Bronchial epithelial cell (primary cell): ENCODE results near the gene PPP1CA. TPM values are rescaled to one million over a fixed set of nuclear protein-coding genes. Genes with fewer than 3 reads are reported as not detected.

Experiments used
- DNase-seq: peaks from one replicate; pipeline ENCODE4 v3.0.0-alpha.2; 2010; ENCODE audit warnings: low read depth
- FAIRE-seq: peaks from 2 replicates; lab custom pipeline; 2011; peaks lifted over from hg19 to GRCh38; lab: Jason Lieb, UNC
- H3K27me3 ChIP-seq: 2 replicates; pipeline ENCODE4 v1.5.1; 2011; ENCODE audit warnings: low read length; ENCODE audit not compliant: control insufficient read depth, insufficient read depth
- H3K36me3 ChIP-seq: 2 replicates; pipeline ENCODE4 v1.5.1; 2011; ENCODE audit warnings: low read length; ENCODE audit not compliant: control insufficient read depth, insufficient read depth
- H3K4me3 ChIP-seq: 2 replicates; pipeline ENCODE4 v1.5.1; 2011; ENCODE audit warnings: mild to moderate bottlenecking, low read depth, low read length, control low read depth
- CTCF ChIP-seq: IDR thresholded peaks from 2 replicates; pipeline ENCODE4 v1.5.1; 2011; ENCODE audit warnings: mild to moderate bottlenecking, moderate library complexity, low read length, control low read depth, inconsistent platforms; ENCODE audit not compliant: insufficient read depth, severe bottlenecking
- total RNA-seq: library from RNA; depleted of rRNA; stranded (reverse); fragments of >200 nt; gene quantifications from 2 replicates; pipeline ENCODE4 v1.2.1, GENCODE V29; 2014

PPP1CA gene
- total RNA-seq, 1 donor from 2014 or later, result 209 TPM

DNA sequence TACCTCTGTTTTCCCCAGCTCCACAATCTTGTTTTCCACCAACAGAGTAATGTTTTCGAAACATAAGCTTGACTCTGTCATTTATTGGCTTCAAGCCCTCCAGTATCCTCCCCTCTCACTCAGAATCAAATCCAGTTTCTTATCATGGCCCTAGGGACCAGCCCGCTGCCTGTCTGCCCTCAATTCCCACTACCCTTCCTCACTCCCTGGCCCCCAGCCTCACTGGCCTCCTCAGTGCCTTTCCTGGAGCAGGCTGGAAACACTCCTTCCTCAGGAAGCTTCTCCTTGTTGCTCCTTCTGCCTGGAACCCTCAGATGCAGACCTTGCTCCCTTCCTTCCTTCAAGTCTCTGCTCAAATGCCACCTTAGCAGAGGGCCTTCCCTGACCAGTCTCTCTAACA lies 52.2 kb downstream of the PPP1CA start:
- FAIRE-seq, result no peak
- Histone ChIP-seq H3K36me3 (peaks cover 5% of the 10 kb centered on the region), H3K27me3 (no peaks in the 10 kb centered on the region), H3K4me3 (no peak overlapping the region)
- TF ChIP-seq CTCF, result no peak
- no peak for DNase-seq

- Histone ChIP-seq H3K27me3 (no peaks in the 10 kb centered on the region), H3K36me3 (peaks cover 5% of the 10 kb centered on the region), H3K4me3 (no peak overlapping the region)
- no peak for TF ChIP-seq CTCF
- no peak for FAIRE-seq
- DNase-seq, result no peak
These were observed 52.6 kb downstream of the PPP1CA start for GRCh38 chr11:67349036-67349435.

Other genes with a start within 250 kb of the PPP1CA start
- 55.0 and 77.4 TPM in 2 replicates for gene GRK2, start 135.4 kb downstream of the PPP1CA start, total RNA-seq
- 22.4 and 42.8 TPM in 2 replicates for gene ANKRD13D, start 112.6 kb downstream of the PPP1CA start, total RNA-seq
- 32.0 and 35.0 TPM in 2 replicates for gene SSH3, start 98.3 kb downstream of the PPP1CA start, total RNA-seq
- 45.8 and 83.1 TPM in 2 replicates for gene POLD4, start 48.3 kb downstream of the PPP1CA start, total RNA-seq
- gene CLCF1, start 28.3 kb downstream of the PPP1CA start, total RNA-seq, result 1.8 and 2.3 TPM in 2 replicates
- gene RAD9A, start 9.9 kb downstream of the PPP1CA start, total RNA-seq, result 8.7 and 10.8 TPM in 2 replicates
- not detected in 2 replicates for gene TBC1D10C, start 2.2 kb upstream of the PPP1CA start, total RNA-seq
- under 0.01 TPM in 1 of 2 replicates, not detected in the other for gene CARNS1, start 13.8 kb upstream of the PPP1CA start, total RNA-seq
- 62.9 and 98.6 TPM in 2 replicates for gene RPS6KB2, start 26.6 kb upstream of the PPP1CA start, total RNA-seq
- gene PTPRCAP, start 35.8 kb upstream of the PPP1CA start, total RNA-seq, result 0.26 and 0.51 TPM in 2 replicates
- 105 and 133 TPM in 2 replicates for gene CORO1B, start 41.6 kb upstream of the PPP1CA start, total RNA-seq
- gene GPR152, start 50.9 kb upstream of the PPP1CA start, total RNA-seq, result not detected in 2 replicates
- gene CABP4, start 53.5 kb upstream of the PPP1CA start, total RNA-seq, result not detected in 2 replicates
- gene TMEM134, start 67.4 kb upstream of the PPP1CA start, total RNA-seq, result 38.2 and 48.9 TPM in 2 replicates
- 51.6 and 85.3 TPM in 2 replicates for gene AIP, start 81.2 kb upstream of the PPP1CA start, total RNA-seq
- gene PITPNM1, start 103.5 kb upstream of the PPP1CA start, total RNA-seq, result 17.4 and 23.7 TPM in 2 replicates
- 19.0 and 21.6 TPM in 2 replicates for gene CDK2AP2, start 106.3 kb upstream of the PPP1CA start, total RNA-seq
- gene CABP2, start 121.6 kb upstream of the PPP1CA start, total RNA-seq, result not detected in 2 replicates
- gene GSTP1, start 182.0 kb upstream of the PPP1CA start, total RNA-seq, result 1,931 and 3,840 TPM in 2 replicates
- gene NDUFV1, start 205.1 kb upstream of the PPP1CA start, total RNA-seq, result 242 and 252 TPM in 2 replicates
- gene NUDT8, start 228.1 kb upstream of the PPP1CA start, total RNA-seq, result 14.2 and 22.3 TPM in 2 replicates
- not detected in 2 replicates for gene TBX10, start 237.9 kb upstream of the PPP1CA start, total RNA-seq
- gene ACY3, start 248.9 kb upstream of the PPP1CA start, total RNA-seq, result not detected in 2 replicates